ENCODE results near the gene POU2AF3.
A peak's percentile ranks its signal among the peaks of the same experiment; 100 is the strongest.
"Not testable (repeated sequence)": the region's sequence is repeated elsewhere in the genome, so short reads cannot be mapped to it uniquely, and the experiment has no call there.

The POU2AF3 gene

GRCh38 chr11:111298413-111299100 lies at the start of gene POU2AF3:
POU2AF3 (plus strand) TSS chr11:111298546; CDS start chr11:111298582, 36 bp downstream.
- DNase-seq (ENCODE audit: low read depth in 2 of 2), result no peak

GRCh38 chr11:111250936-111251335 lies 47.4 kb upstream of the POU2AF3 start:
- no peak for DNase-seq (ENCODE audit: low read depth in 2 of 2)

- no peak for DNase-seq (ENCODE audit: low read depth in 2 of 2)
These were observed 45.2 kb upstream of the POU2AF3 start for GRCh38 chr11:111253131-111253530.

- DNase-seq (ENCODE audit: low read depth in 2 of 2), result no peak
These were observed 44.7 kb upstream of the POU2AF3 start for GRCh38 chr11:111253630-111254029.

- no peak for DNase-seq (ENCODE audit: low read depth in 2 of 2)
These were observed 40.3 kb upstream of the POU2AF3 start for GRCh38 chr11:111258046-111258445.

- DNase-seq (ENCODE audit: low read depth in 2 of 2), result no peak
These were observed 38.5 kb upstream of the POU2AF3 start for GRCh38 chr11:111259896-111260295.

GRCh38 chr11:111260811-111261210 lies 37.5 kb upstream of the POU2AF3 start:
- DNase-seq (ENCODE audit: low read depth in 2 of 2), result no peak

- DNase-seq (ENCODE audit: low read depth in 2 of 2), result no peak
These were observed 33.7 kb upstream of the POU2AF3 start for GRCh38 chr11:111264646-111265045.

GRCh38 chr11:111265421-111265820 lies 32.9 kb upstream of the POU2AF3 start:
- DNase-seq (ENCODE audit: low read depth in 2 of 2), result no peak

- not testable (repeated sequence) for DNase-seq (ENCODE audit: low read depth in 2 of 2)
These were observed 30.0 kb upstream of the POU2AF3 start for GRCh38 chr11:111268303-111268702.

- no peak for DNase-seq (ENCODE audit: low read depth in 2 of 2)
These were observed 29.0 kb upstream of the POU2AF3 start for GRCh38 chr11:111269146-111269868.

GRCh38 chr11:111272420-111272819 lies 25.9 kb upstream of the POU2AF3 start:
- DNase-seq (ENCODE audit: low read depth in 2 of 2), result no peak

- no peak for DNase-seq (ENCODE audit: low read depth in 2 of 2)
These were observed 15.7 kb upstream of the POU2AF3 start for GRCh38 chr11:111282562-111283075.

GRCh38 chr11:111283945-111284481 lies 14.3 kb upstream of the POU2AF3 start:
- no peak for DNase-seq (ENCODE audit: low read depth in 2 of 2)

- no peak for DNase-seq (ENCODE audit: low read depth in 2 of 2)
These were observed 12.9 kb upstream of the POU2AF3 start for GRCh38 chr11:111285189-111286091.

GRCh38 chr11:111291764-111292163 lies 6.6 kb upstream of the POU2AF3 start:
- DNase-seq (ENCODE audit: low read depth in 2 of 2), result no peak

GRCh38 chr11:111292408-111292807 lies 5.9 kb upstream of the POU2AF3 start:
- not testable (repeated sequence) for DNase-seq (ENCODE audit: low read depth in 2 of 2)

- DNase-seq (ENCODE audit: low read depth in 2 of 2), result no peak
These were observed 2.1 kb upstream of the POU2AF3 start for GRCh38 chr11:111296196-111296595.

- no peak for DNase-seq (ENCODE audit: low read depth in 2 of 2)
These were observed 650 bp upstream of the POU2AF3 start for GRCh38 chr11:111297696-111298095.

GRCh38 chr11:111299101-111300026 lies 1.0 kb downstream of the POU2AF3 start:
- DNase-seq (ENCODE audit: low read depth in 2 of 2), result peak in 1 of 2 donors; percentile 13

- no peak for DNase-seq (ENCODE audit: low read depth in 2 of 2)
These were observed 2.2 kb downstream of the POU2AF3 start for GRCh38 chr11:111300569-111300968.

All from stimulated activated CD4-positive, alpha-beta T cell treated with anti-CD3 and anti-CD28 coated beads, Interleukin-1b, Interleukin-23, amount 100 ng/mL, for 4 hours (primary cell).